Camera-type eye (tissue), 1 donor: ENCODE results near the gene SLC7A6. TPM values are rescaled to one million over a fixed set of nuclear protein-coding genes. Genes with fewer than 3 reads are reported as not detected.

Experiments
- total RNA-seq: library from RNA; depleted of rRNA; stranded (reverse); fragments of >200 nt; gene quantifications from one replicate; pipeline ENCODE4 v1.2.3, GENCODE V29; 2014

The SLC7A6 gene
- 36.8 TPM for total RNA-seq

GRCh38 chr16:68264128-68265077, at the start of gene SLC7A6:
Gene SLC7A6, plus strand, starts transcription at chr16:68264526. Its CDS starts 10,201 bp downstream, at chr16:68274727.

GRCh38 chr16:68235887-68236136, 28.5 kb upstream of the SLC7A6 start, which contains the start of gene ESRP2:
Gene ESRP2, minus strand, starts transcription at chr16:68236127. Its CDS starts 82 bp downstream, at chr16:68236045.

GRCh38 chr16:68244903-68245853, 19.1 kb upstream of the SLC7A6 start, which contains the start of gene PLA2G15:
Gene PLA2G15, plus strand, starts transcription at chr16:68245373. Its CDS starts 54 bp downstream, at chr16:68245427.

GRCh38 chr16:68310774-68311511, 46.6 kb downstream of the SLC7A6 start, which contains the start of the genes PRMT7 and SLC7A6OS:
Gene PRMT7, plus strand, starts transcription at chr16:68311019. Its CDS starts 4,961 bp downstream, at chr16:68315980.
Gene SLC7A6OS, minus strand, starts transcription at chr16:68310946. Its CDS starts 20 bp downstream, at chr16:68310926.

Other genes with a start within 250 kb of the SLC7A6 start
- gene DPEP2NB, start 248.6 kb upstream of the SLC7A6 start, total RNA-seq = not detected
- 11.8 TPM for gene DDX28, start 241.3 kb upstream of the SLC7A6 start, total RNA-seq
- gene DUS2, start 241.2 kb upstream of the SLC7A6 start, total RNA-seq = 14.9 TPM
- 44.5 TPM for gene NFATC3, start 179.2 kb upstream of the SLC7A6 start, total RNA-seq
- 4.6 TPM for gene ESRP2, start 28.4 kb upstream of the SLC7A6 start, total RNA-seq
- gene PLA2G15, start 19.2 kb upstream of the SLC7A6 start, total RNA-seq = 18.0 TPM
- gene SLC7A6OS, start 46.4 kb downstream of the SLC7A6 start, total RNA-seq = 21.0 TPM
- gene PRMT7, start 46.5 kb downstream of the SLC7A6 start, total RNA-seq = 91.5 TPM
- 34.7 TPM for gene SMPD3, start 184.0 kb downstream of the SLC7A6 start, total RNA-seq